Endothelial cell (in vitro differentiated cells): ENCODE data around the gene ARID1B. TPM values are rescaled to one million over a fixed set of nuclear protein-coding genes. Genes with fewer than 3 reads are reported as not detected.

Experiments used
- DNase-seq: peaks from one replicate; pipeline ENCODE4 v3.0.0; 2021; ENCODE audit warnings: low spot score
- H3K27ac Mint-ChIP-seq: one replicate; pipeline ENCODE4 v1.8.0; 2021; ENCODE audit warnings: mixed read lengths, inconsistent platforms; ENCODE audit not compliant: unreplicated experiment
- H3K27me3 Mint-ChIP-seq: one replicate; pipeline ENCODE4 v1.8.0; 2021; ENCODE audit warnings: mild to moderate bottlenecking, moderate library complexity, mixed read lengths, inconsistent platforms; ENCODE audit not compliant: unreplicated experiment
- H3K36me3 Mint-ChIP-seq: one replicate; pipeline ENCODE4 v1.8.0; 2021; ENCODE audit warnings: mild to moderate bottlenecking, low read depth, mixed read lengths, inconsistent platforms; ENCODE audit not compliant: unreplicated experiment
- H3K4me1 Mint-ChIP-seq: one replicate; pipeline ENCODE4 v1.8.0; 2021; ENCODE audit warnings: mild to moderate bottlenecking, mixed read lengths, inconsistent platforms; ENCODE audit not compliant: unreplicated experiment
- H3K4me3 Mint-ChIP-seq: one replicate; pipeline ENCODE4 v1.8.0; 2021; ENCODE audit warnings: mild to moderate bottlenecking, mixed read lengths, inconsistent platforms; ENCODE audit not compliant: unreplicated experiment
- H3K9me3 Mint-ChIP-seq: one replicate; pipeline ENCODE4 v1.8.0; 2021; ENCODE audit warnings: mixed read lengths, inconsistent platforms; ENCODE audit not compliant: unreplicated experiment
- total RNA-seq: library from RNA; stranded (reverse); fragmentation: NEBNext Ultra II Directional; extraction: Animal tissue kit (Norgen Biotek cat#: 25700); gene quantifications from one replicate; pipeline ENCODE4 v1.2.1, GENCODE V29; 2021; ENCODE audit not compliant: unreplicated experiment
- TF ChIP-seq, protein P1 (sequence below): fragments of 200-600 bp; sonication (generic); IDR thresholded peaks from one replicate; pipeline ENCODE4 v1.5.0; 2021; ENCODE audit warnings: antibody characterized with exemption; ENCODE audit not compliant: unreplicated experiment

Gene ARID1B
- total RNA-seq, 1 donor from 2014 or later, result 104 TPM

GRCh38 chr6:157245436-157245835 is 468.3 kb downstream of the ARID1B start:
- Mint-ChIP-seq H3K36me3 (peaks cover 9% of the 10 kb centered on the region), H3K27ac (no peak overlapping the region), H3K4me1 (no peaks in the 10 kb centered on the region), H3K4me3 (no peak overlapping the region), H3K27me3 (peaks cover 5% of the 10 kb centered on the region), H3K9me3 (no peaks in the 10 kb centered on the region)
- DNase-seq, result no peak
- TF ChIP-seq, protein P1, sequence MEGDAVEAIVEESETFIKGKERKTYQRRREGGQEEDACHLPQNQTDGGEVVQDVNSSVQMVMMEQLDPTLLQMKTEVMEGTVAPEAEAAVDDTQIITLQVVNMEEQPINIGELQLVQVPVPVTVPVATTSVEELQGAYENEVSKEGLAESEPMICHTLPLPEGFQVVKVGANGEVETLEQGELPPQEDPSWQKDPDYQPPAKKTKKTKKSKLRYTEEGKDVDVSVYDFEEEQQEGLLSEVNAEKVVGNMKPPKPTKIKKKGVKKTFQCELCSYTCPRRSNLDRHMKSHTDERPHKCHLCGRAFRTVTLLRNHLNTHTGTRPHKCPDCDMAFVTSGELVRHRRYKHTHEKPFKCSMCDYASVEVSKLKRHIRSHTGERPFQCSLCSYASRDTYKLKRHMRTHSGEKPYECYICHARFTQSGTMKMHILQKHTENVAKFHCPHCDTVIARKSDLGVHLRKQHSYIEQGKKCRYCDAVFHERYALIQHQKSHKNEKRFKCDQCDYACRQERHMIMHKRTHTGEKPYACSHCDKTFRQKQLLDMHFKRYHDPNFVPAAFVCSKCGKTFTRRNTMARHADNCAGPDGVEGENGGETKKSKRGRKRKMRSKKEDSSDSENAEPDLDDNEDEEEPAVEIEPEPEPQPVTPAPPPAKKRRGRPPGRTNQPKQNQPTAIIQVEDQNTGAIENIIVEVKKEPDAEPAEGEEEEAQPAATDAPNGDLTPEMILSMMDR, result no peak

- no peak for DNase-seq
- H3K4me3 Mint-ChIP-seq, result no peak overlapping the region
Observed at GRCh38 chr6:157246048-157246630, 469.0 kb downstream of the ARID1B start.

DNA sequence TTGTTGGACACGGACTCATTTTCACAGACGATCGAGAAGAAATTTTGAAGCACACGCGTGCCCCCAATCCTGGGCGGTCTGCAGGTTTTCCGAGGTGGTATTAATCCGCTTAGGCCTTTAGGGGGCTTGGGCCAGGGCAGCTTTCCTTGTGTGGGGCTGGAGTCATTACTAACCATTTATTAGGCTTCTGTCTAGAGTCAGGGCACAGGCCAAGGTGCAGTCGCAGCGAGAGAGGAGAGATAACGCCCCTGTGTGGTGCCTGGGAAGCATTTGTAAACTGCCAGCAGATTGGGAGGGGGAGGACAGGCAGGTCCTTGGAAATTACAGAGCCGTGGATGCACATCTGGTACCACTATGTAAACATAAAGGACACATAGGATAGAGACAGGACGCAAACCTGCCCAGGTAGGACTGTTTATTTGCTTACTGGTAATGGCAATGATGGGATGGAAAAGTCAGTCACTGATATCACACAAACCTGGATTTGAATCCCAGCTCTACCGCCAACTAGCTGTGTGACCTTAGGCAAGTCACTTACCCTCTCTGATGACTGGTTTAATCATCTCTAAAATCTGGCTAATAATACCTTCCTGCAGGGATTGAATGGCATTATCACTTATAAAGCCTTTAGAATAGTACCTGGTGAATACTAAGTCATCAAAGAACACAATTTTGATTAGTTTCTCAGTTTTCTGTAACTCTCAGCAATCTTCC is 469.8 kb downstream of the ARID1B start:
- Mint-ChIP-seq H3K36me3 (peaks cover 9% of the 10 kb centered on the region), H3K27me3 (peaks cover under 1% of the 10 kb centered on the region), H3K9me3 (no peaks in the 10 kb centered on the region), H3K4me1 (peaks cover 3% of the 10 kb centered on the region), H3K27ac (no peak overlapping the region), H3K4me3 (no peak overlapping the region)
- TF ChIP-seq, protein P1, result no peak
- DNase-seq, result no peak

More at GRCh38 chr6:157246048-157246630, 469.0 kb downstream of the ARID1B start:
- Mint-ChIP-seq H3K36me3 (peaks cover 9% of the 10 kb centered on the region), H3K27me3 (peaks cover 2% of the 10 kb centered on the region), H3K4me1 (no peaks in the 10 kb centered on the region), H3K9me3 (no peaks in the 10 kb centered on the region), H3K27ac (no peak overlapping the region)
- TF ChIP-seq, protein P1, result no peak

DNA sequence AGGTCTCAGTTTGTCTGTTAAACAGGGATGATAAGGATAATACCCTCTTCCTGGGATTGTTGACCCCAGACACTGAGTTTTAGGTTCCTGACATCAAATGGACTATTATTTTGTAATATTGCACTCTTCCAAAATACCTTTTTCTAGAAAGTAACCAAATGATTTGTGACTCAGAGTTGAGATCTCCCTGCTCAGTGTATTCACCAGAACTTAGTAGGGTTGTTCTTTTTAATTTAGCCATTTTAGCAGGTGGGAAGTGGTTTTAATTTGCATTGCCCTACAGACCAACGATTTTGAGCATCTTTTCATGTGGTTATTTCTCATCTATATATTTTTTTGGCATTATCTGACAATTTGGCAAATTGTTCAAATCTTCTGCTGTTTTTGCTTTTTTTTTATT is 471.1 kb downstream of the ARID1B start:
- peaks cover 7% of the 10 kb centered on the region for H3K36me3 Mint-ChIP-seq
- H3K9me3 Mint-ChIP-seq, result no peaks in the 10 kb centered on the region
- no peak overlapping the region for H3K27ac Mint-ChIP-seq
- TF ChIP-seq, protein P1, result no peak
- DNase-seq, result no peak
- H3K27me3 Mint-ChIP-seq, result no peaks in the 10 kb centered on the region
- H3K4me3 Mint-ChIP-seq, result no peak overlapping the region
- H3K4me1 Mint-ChIP-seq, result peaks cover 16% of the 10 kb centered on the region

DNA sequence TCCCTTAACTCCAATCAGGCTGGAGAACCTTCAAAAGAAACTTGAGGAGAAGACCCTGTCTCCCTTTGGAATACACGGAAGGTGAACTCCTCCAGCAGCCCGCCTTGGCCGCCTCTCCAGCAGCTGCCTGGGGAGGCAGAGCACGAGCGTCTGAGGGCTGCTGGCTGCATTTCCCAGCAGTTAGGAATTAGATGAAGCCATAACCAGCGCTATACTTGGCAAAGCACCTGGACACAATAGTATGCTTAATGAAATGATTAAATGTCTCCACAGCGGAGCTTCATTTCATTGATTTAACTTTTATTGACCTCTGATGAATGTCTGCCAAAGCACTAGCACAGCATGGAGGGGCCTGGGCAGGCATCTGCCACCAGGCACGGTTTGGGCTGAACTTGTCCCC is 472.6 kb downstream of the ARID1B start:
- H3K9me3 Mint-ChIP-seq, result no peaks in the 10 kb centered on the region
- no peak for DNase-seq
- TF ChIP-seq, protein P1, result no peak
- no peak overlapping the region for H3K27ac Mint-ChIP-seq
- H3K36me3 Mint-ChIP-seq, result peaks cover 4% of the 10 kb centered on the region
- peaks cover 20% of the 10 kb centered on the region for H3K4me1 Mint-ChIP-seq
- H3K4me3 Mint-ChIP-seq, result no peak overlapping the region
- H3K27me3 Mint-ChIP-seq, result no peaks in the 10 kb centered on the region
